ENCODE measurements around the gene HSPA8.
"Not testable (repeated sequence)": the region's sequence is repeated elsewhere in the genome, so short reads cannot be mapped to it uniquely, and the experiment has no call there.

Gene HSPA8

DNA sequence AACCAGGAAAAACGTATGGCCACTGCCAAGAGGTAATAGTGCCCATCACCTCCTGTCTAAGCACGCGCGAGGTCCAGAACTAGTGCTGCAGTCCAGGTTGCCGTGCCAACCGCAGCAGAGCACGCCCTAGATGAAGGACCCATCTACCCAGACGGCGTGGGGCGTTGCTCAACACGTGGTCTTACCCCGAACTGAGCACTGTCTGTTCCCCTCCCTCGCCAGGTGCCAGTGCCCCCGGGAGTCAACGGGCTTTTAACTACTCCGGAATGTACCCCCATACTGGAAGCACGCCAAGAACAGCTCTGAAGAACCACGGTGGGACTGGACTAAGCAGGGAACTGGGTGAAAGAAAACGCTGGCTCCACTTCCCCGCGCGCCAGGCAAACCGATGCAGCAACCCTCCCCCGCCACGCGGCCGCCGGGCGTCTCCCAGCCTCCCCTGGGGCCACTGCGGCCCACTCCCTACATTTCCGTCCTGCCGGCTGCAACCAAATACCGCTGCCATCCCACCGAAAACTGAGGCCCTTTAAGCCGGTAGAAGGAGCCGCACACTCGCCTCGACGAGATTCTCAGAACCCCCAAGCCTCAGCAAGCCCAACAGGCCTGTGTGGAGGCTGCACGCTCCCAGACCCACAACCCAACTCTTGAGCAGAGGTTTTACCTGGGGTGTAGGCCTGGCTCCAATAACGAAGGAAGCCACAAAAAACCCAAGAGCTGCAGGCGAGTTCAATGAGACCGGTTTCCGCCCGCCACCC lies at the start of gene HSPA8:
HSPA8 (minus strand) TSS at position 734 of the 755 bp plus-strand sequence. CDS start 812 bp downstream, outside the sequence.
- no peak for DNase-seq

DNA sequence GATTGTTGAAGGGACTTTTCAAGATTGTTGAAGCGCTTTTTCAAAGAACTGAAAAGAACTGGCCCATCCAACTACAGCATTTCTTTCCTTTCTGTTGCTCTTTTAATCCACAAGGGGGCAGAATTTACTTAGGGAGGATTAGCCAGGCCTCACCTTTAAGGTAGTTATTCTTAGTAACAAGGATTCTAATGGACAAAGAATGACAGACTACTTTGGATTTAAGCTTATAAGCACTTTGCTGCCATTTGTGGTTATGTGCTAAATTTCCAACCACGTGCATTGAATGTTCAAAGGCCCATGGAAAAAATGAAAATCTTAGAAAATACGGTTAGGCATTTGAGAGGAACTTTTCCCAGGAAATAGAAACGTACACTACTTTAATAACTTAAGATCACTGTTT lies 49.5 kb upstream of the HSPA8 start:
- no peak for DNase-seq

DNA sequence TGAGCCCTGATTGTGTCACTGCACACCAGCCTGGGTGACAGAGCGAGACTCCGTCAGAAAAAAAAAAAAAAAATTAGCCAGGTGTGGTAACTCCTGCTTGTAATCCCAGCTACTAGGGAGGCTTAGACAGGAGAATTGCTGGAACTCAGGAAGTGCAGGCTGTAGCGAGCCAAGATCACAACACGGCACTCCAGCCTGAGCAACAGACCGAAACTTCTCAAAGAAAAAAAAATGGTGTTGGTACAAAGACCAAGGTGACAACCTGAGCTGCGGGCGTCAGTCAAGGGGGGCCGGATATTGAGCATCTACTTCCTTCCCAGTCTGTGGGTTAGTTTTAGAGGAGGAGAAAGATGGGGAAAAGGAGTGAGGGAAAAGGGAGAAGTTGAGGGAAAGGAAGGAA lies 48.5 kb upstream of the HSPA8 start:
- DNase-seq: no peak

DNA sequence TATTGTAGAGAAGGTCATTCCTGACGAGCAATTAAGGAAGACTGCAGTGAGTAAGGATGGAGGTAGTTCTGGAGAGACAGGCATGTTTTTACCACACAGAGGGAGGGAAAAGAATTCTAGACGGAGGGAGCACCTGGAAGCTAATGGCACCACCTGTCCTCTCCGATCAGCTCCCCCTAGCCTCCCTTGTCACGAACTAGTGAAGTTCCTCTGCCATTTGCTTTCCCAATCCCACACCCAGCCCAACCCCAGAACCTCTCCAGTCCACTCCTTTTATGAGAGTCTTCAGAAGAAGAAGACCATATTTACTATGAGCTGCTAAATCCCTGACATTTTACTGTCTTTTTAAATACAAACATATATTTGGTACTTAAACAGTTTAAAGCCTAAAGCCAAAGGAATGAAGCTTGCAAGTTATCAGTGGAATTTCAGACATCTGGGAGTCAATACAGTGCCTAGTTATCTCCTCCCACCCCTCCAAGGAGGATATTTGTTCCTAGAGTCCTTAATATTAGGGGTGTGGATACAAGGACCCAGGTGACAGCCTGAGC lies 46.1 kb upstream of the HSPA8 start:
- DNase-seq: no peak

DNA sequence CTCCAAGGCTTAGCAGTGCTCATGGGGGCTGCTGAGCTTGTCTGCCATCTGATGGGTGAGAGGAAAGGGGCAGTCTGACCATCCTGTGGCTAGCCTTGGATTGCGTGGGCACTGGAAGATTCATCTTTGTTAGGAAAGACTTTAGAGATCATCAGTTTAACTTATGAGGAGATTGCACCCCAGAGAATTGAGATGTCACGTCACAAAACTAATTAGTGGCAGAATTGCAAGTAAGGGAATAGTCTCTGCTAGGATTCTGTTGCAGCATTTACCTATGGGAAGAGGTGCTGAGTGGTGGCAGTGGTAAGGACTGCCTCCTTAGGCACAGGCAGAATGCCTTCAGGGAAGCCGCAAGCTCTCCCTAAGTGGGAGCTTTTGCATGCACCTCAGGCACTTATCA lies 42.8 kb upstream of the HSPA8 start:
- no peak for DNase-seq

DNA sequence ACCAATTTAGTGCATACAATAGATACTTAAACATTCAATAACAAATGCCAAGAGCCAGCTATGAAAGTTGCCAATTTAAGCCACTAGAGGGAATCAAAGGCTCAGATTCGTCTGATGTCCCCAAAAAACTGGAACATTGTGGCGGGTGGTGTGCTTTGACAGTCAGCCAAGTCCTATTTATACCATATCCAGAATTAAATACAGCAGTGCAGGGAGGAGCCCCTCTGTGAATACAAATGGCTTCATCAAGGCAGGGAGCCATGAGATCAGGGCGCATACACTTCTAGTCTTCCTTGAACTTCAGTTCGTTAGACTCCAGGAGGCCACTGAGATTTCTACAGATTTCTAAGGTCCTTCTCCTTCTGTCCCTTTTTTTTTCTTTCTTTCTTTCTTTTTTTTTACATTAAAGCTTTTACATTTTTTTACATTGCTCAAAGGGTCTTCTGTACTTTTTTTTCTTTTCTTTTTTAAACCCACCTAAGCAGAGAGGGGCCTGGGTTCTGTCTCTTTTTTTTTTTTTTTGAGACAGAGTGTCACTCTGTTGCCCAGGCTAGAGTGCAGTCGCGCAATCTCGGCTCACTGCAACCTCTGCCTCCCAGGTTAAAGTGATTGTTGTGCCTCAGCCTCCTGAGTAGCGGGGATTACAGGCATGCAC lies 41.5 kb upstream of the HSPA8 start:
- DNase-seq: no peak

DNA sequence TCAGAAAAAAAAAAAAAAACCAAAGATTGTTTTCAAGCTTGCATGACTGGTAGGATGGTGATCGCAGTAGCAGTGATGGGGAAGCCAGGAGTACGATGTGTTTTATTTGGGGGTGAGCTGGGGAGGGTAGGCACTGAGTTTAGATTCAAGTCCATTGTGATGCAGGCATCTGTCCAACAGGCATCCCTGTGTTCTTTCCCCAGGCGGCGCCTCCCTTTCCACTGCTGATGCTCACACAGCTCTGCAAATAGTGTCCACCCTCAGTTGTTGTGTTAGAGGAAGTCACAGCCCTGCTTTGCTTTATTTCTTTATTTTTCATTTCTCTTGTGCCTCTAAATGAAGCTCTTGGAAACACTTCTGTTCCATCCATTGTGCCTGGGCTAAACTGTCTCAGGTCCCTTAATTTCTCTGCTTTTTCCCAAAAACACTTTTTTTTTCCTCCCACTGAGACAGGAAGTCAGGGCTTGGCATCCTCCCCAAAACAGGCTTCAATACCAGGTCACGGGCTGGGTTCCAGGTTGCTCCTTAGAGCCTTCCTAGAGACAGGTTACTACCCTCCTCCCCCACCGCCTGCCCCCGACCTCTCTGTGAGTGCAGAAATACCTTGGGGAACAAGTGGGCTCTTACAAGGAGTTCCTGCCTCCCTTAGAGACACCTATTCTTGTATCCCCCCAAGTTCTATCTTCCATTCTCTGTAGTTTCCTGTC lies 38.6 kb upstream of the HSPA8 start:
- DNase-seq: no peak

DNA sequence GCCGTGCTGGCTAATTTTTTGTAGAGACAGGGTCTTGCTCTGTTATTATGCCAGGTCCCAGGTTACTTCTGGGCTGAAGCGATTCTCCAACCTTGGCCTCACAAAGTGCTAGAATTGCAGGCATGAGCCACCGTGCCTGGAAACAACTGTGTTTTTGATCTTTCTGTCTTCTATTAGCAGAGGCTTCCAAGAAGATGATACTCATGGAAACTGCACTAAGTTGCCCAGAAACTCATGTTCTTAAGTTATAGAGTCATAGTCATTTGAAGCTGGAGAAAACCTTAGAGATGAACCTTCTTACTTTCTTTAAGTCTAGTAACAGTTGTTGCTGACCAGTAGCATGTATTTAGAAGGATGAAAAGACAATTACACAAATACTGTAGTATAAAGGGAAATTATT lies 37.1 kb upstream of the HSPA8 start:
- no peak for DNase-seq

DNA sequence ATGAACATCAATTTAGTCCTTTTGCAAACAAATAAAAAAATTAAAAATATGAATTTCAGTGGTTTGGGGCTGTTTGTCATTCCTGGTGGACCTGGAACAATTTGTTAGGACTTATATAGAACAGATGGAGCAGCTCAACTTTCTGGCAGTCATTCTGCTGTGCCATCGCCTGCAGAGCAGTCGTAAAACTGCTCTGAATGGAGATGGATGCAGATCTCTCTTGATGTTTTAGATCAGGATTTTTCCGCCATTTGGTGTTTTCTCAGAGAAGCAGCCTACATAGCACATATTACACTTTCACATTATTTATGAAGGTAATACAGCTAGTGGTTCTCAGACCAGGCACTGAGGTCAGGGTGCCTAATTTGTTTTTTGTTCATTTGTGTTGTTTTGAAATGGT lies 31.8 kb upstream of the HSPA8 start:
- DNase-seq: no peak

DNA sequence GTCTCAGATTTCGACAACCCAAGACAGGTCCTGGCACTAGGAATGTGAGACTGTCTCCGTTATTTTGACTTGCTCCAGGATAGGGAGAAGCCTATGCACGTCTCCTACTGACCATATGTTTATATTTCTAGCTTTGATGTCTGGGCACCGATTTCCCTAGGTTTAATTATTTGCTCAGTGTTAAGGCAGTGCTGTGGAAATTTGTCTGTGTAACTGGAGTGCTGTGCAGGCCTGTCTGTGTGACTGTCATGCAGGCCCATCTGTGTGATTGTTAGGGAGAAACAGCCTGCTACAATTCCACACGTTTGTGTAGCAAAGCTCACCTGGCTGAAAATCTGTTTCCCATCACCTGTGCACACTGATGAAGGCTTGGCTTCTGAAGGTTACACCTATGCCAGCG lies 29.6 kb upstream of the HSPA8 start:
- DNase-seq: no peak

DNA sequence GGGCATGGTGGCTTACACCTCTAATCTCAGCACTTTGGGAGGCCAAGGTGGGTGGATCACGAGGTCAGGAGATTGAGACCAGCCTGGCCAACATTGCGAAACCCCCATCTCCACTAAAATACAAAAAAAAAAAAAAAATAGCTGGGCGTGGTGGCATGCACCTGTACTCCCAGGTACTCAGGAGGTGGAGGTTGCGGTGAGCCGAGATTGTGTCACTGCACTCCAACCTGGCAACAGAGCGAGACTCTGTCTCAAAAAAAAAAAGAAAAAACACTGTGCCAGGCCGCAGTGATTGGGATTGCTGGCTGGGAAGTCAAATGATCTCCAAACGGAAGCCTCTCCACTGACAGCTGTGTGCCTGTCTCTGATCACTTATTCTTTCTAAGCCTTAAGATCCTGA lies 28.2 kb upstream of the HSPA8 start:
- not testable (repeated sequence) for DNase-seq

DNA sequence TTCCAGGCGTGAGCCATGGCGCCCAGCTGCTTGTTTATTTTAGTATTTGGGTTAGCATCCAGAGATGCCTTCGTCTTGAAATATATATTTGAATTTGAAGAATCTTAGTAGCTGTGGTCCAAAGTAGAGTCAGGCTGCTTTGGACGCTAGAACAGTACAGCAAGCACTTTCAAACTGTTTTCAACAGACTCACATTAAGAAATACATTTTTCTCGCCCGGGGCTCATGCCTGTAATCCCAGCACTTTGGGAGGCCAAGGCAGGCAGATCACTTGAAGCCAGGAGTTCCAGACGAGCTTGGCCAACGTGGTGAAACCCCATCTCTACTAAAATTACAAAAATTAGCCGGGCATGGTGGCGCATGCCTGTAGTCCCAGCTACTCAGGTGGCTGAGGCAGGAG lies 27.0 kb upstream of the HSPA8 start:
- not testable (repeated sequence) for DNase-seq

DNA sequence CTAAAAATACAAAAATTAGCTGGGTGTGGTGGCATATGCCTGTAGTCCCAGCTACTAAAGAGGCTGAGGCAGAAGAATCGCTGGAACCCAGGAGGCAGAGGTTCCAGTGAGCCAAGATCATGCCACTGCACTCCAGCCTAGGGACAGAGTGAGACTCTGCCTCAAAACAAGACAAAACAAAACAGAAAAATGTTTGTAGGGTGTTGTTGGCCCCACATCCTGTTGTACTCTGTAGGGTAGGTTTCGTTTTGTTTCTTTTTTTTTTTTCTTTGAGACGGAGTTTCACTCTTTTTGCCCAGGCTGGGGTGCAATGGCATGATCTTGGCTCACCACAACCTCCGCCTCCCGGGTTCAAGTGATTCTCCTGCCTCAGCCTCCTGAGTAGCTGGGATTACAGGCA lies 25.7 kb upstream of the HSPA8 start:
- not testable (repeated sequence) for DNase-seq

DNA sequence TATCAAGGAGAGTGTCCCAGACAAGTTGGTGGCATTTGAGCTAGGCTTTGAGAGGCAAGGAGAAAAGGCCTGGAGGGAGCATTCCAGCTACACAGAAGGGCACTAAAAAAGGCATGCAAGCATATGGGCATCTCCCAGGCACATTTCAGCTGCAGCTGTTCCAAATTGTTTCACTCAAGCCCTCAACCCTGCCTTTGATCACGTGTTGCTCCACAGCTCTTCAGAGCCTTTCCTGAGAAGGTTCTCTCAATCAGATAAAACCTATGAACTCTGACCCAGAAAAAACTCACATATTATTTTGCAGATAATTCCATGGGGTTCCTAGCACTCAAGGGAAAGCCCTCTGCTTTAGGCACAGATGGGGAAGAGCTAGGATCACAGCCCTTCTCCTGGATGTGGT lies 24.4 kb upstream of the HSPA8 start:
- DNase-seq: no peak

DNA sequence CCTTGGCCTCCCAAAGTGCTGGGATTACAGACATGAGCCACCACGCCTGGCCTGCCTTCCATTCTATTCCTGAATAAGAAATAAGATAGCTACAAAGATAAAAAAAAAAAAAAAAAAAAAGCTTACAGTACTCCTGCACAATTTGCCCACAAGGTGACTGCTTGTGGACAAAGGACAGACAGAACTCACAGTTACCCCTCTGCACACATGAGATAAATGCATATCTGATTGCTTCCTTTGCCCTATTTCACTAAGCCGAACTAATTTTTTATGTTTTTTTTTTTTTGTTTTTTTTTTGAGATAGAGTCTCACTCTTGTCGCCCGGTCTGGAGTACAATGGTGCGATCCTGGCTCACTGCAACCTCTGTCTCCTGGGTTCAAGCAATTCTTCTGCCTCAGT lies 23.6 kb upstream of the HSPA8 start:
- no peak for DNase-seq

DNA sequence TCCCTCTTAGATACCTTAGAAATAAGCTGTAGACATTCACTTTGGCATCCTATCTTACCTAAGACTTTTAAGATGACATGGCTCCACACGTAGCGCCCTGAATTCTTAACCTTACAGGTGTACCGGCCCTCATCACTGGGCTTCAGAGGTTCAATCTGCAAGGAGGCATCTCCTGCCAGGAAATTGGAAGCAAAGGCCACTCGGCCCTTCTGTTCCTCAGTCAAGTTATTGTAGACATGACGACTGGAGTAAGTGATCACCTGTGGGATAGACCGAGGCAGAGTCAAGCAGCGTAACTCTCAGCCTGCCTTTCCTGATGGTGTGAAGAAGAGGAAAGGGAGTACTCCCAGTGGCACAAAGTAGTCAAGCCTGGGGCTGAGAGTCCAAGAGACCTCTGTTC lies 22.5 kb upstream of the HSPA8 start:
- DNase-seq: no peak

DNA sequence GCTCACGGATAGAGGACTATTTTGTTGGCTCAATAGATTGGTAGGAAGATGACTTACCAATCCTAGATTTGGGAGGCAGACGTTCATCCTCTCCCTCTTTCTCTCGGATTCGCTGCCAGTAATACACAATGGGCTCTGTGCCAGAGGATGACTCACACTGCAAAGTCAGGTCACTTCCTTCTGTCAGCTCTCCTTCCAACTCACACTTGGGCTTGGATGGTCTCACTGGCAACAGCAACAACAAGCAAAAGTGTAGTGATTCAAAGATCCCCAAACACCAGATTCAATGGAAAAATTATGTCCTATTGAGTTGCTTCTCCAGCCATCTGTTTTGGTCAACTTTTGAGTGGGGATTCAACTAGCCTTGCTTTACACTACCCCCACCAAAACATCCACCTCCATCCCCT lies 21.7 kb upstream of the HSPA8 start:
- DNase-seq: no peak

DNA sequence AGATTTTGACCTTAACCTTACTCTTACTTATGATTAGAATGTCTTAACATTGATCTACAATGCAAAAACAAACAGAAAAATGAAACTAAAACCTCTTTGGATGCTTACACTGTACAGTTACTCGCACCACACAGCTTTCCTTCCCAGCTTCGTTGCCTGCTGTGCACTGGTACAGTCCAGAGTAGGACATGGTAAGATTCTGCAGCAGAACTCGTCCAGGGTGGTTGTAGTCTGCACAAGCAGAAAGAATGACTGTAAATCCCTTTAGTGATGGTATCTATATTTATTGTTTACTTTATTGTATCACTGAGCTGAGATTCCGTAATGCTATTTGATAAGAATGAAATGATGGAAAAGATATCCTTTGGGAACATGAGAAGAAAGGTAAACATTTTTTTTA lies 21.0 kb upstream of the HSPA8 start:
- DNase-seq: no peak

DNA sequence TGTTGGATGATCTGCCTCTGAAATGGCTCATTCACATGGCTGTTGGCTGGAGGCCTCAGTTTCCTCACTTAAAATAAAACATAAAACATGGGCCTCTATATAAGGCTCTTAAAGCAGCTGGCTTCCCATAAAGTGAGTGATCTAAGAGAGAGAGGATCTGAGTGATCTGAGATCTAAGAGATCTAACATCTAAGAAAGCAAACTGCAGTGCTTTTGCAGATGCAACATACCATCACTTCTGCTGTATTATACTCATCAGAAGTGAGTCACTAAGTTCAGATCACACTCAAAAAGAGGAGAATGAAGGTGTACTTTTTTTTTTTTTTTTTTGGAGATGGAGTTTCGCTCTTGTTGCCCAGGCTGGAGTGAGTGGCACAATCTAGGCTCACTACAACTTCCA lies 18.1 kb upstream of the HSPA8 start:
- DNase-seq: no peak

DNA sequence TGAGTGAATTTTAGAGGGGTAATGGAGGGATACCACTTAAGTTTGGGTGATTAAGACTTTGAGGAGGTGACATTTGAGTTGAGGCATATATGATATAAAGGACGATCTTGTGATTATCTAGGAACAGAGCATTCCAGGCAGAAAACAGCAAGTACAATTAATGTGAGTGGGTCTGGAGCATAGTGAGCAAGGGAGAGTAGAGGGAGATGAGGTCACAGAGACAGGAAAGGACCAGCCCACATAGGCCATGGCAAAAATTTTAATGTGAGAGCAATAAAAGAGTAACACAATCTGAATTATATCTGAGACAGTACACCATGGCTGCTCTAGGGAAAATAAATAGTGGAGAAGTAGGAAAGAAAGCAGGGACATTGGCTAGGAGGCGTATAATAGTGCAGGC lies 14.5 kb upstream of the HSPA8 start:
- DNase-seq: no peak

DNA sequence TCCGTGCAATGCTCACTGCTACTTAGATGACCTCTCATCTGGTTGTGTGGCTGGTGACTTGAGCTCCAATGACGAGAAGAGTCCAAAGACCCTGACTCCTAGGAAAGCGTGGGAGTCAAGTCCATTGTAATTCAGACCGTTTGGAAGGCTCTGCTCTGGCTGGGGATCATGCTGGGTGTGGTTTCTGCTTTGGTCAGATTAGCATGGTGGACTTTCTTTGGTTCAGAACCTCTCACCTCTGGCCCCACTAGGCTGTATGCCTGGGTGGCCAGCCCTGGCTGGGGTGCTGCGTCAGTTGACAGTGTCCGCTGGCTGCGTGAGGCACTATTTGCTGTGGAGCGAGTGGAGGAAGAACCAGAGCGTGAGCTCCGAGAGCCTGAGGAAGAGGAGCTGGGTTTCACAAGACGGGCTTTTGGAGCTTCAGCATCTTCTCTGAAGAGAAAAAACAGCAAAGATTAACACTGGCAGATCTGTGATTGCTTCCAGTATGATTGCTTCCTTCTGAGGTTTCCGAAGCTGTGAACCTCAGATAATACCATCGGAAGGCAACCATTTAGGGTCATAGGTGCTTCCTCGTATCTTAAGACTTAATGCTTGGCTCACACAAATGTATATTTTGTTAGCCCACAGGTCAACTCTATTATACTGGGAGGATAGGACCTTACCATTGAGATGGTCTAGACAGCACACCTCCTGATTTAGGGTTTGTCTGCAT lies 11.6 kb upstream of the HSPA8 start:
- DNase-seq: no peak

DNA sequence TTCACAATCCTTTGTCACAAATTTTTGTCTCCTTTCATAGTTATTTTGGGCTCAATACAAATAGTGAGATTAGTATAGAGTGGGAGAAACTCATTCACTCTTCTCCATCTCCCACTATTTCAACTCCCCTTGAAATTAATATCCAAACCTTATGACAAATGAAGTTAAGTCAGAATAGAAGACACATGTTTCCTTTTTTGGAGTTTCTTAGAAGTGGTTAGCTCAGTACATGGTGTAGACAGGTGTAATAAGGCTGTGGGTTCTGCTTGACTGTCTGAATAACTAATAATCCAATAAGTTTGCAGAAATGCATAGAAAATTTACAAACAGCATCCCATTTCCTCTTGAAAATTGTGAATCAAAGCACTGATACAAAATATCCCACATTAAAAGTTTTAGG lies 10.8 kb upstream of the HSPA8 start:
- no peak for DNase-seq

DNA sequence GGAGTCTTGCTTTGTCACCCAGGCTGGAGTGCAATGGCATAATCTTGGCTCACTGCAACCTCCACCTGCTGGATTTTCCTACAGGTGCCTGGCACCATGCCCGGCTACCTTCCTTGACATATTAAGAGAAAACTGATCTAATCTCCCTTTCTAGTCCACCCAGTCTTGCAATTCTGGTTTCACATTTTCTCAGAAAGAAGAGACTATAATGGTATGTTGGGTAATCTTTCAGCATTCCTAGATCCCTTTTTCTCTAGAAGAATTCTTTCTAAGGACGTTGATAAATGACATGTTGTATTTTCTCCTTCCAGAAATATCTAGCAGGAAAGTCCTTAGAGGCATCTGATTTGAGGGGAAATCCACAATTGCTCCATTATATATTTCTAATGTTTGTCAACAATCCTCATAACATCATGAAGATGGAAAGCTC lies 10.4 kb upstream of the HSPA8 start:
- DNase-seq: no peak

Data from NCI-H510A (cell line).